Natural killer cell treated with Interleukin-12 subunit alpha and Interleukin-12 subunit beta and Interleukin-15 and Interleukin-18, amount 100 ng/mL, for 72 hours (primary cell): Measurements from ENCODE around the gene GAB2. TPM values are rescaled to one million over a fixed set of nuclear protein-coding genes. Genes with fewer than 3 reads are reported as not detected.
"Not testable (repeated sequence)": the region's sequence is repeated elsewhere in the genome, so short reads cannot be mapped to it uniquely, and the experiment has no call there.

Experiments
- ATAC-seq, 2 donors: fragments of 150-1000 bp; cut with Tn5 transposase in 1 of 2; sonication (Bioruptor Pico), chemical (Tn5 transposase) in 1 of 2; 2 replicates each; pipeline ENCODE4 v1.10.0; 2021
- DNase-seq: peaks from one replicate; pipeline ENCODE4 v3.0.0; 2022; ENCODE audit warnings: low spot score
- H3K27ac Mint-ChIP-seq, 2 donors: 1 replicate in 1 of 2; 2 replicates in 1 of 2; pipeline ENCODE4 v1.8.0; 2022; ENCODE audit warnings: mixed read lengths in 2 of 2, mild to moderate bottlenecking in 1 of 2, moderate library complexity in 1 of 2
- H3K27me3 Mint-ChIP-seq, 2 donors: 1 replicate in 1 of 2; 2 replicates in 1 of 2; pipeline ENCODE4 v1.8.0; 2022; ENCODE audit warnings: mixed read lengths in 2 of 2
- H3K36me3 Mint-ChIP-seq: one replicate; pipeline ENCODE4 v1.8.0; 2022; ENCODE audit warnings: mixed read lengths
- H3K4me1 Mint-ChIP-seq, 2 donors: 1 replicate in 1 of 2; 2 replicates in 1 of 2; pipeline ENCODE4 v1.8.0; 2022; ENCODE audit warnings: low read depth in 2 of 2, mixed read lengths in 2 of 2, mild to moderate bottlenecking in 1 of 2
- H3K4me3 Mint-ChIP-seq: one replicate; pipeline ENCODE4 v1.8.0; 2022; ENCODE audit warnings: mixed read lengths
- H3K9me3 Mint-ChIP-seq: 2 replicates; pipeline ENCODE4 v1.8.0; 2022; ENCODE audit warnings: mixed read lengths
- total RNA-seq, 2 donors: library from RNA; stranded (reverse); gene quantifications; one replicate each; pipeline ENCODE4 v1.2.3, GENCODE V29; 2022

The GAB2 gene
- total RNA-seq, 2 donors from 2014 or later, result 1.9 to 8.7 TPM

DNA sequence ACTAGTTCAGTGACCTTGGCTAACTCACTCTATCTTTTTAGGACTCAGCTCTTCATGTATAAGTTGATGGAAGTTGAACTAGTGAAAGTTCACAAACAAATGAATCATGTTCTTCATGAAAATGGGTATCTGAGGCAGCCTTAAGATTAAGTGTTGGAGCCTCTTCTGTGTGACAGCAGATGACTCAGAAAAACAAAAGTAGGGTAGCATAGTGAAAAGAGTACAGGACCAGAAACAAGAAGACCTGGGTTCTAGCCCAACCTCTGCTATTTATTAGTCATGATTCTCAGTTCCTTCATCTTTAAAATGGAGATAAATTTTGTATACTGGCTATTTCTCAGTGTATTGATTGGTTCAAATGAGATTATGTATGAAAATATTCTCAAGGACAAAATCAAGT, 168.7 kb downstream of the GAB2 start:
- H3K27ac Mint-ChIP-seq, result no peak overlapping the region
- no peak overlapping the region for H3K4me3 Mint-ChIP-seq
- peaks cover 0 to 2% of the 10 kb centered on the region in 2 donors for H3K27me3 Mint-ChIP-seq
- H3K4me1 Mint-ChIP-seq, result no peaks in the 10 kb centered on the region
- H3K9me3 Mint-ChIP-seq, result no peaks in the 10 kb centered on the region
- ATAC-seq, result no peak
- no peak for DNase-seq
- H3K36me3 Mint-ChIP-seq, result no peaks in the 10 kb centered on the region

DNA sequence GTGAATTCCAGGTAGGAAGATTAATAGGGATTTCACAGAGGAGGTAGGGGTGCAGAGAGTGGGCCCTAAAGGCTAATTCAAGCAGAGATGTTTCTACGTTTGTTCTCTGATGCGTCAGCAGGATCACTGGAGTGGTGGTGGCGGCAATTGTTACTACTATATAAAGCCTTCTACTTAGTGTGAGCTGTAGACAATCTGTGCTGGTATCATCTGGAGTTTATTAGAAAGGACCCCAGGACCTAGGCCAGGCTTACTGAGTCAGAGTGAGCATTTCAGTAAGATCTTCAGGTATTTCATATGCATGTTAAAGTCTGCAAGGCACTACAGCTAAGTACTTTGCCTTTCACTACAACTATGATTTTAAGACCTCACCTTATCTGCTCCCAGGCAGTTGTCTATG, 169.4 kb downstream of the GAB2 start:
- H3K36me3 Mint-ChIP-seq, result no peaks in the 10 kb centered on the region
- H3K27me3 Mint-ChIP-seq, result no peaks in the 10 kb centered on the region
- ATAC-seq, result no peak
- no peak overlapping the region for H3K4me3 Mint-ChIP-seq
- H3K4me1 Mint-ChIP-seq, result no peaks in the 10 kb centered on the region
- no peak overlapping the region for H3K27ac Mint-ChIP-seq
- no peak for DNase-seq
- no peaks in the 10 kb centered on the region for H3K9me3 Mint-ChIP-seq

DNA sequence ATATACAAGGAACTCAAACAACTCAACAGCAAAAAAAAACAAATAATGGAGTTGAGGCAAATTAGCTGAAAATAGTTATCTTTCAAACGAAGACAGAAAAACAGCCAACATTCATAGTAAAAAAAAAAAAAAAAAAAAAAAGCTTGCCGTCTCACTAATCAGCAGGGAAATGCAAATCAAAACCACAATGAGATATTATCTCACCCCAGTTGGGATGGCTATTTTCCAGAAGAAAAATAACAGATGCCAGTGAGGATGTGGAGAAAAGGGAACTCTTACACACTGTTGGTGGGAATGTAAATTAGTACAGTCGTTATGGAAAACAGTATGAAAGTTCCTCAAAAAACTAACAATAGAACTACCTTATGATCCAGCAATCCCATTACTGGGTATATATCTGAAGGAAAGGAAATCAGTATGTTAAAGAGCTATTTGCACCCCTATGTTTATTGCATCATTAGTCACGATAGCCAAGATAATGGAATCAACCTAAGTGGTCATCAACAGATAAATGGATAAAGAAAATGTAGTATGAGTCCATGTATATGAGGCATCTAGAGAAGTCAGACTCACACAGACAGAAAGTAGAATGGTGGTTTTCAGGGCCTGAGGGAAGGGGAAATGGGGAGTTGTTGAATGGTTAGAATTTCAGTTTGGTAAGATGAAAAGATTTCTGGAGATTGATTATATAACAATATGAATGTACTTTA, 172.9 kb downstream of the GAB2 start:
- Mint-ChIP-seq H3K9me3 (peaks cover 12% of the 10 kb centered on the region), H3K4me1 (no peaks in the 10 kb centered on the region), H3K4me3 (no peak overlapping the region), H3K27me3 (peaks cover 0 to 2% of the 10 kb centered on the region in 2 donors), H3K36me3 (peaks cover 15% of the 10 kb centered on the region), H3K27ac (no peak overlapping the region)
- DNase-seq, result no peak
- no peak for ATAC-seq

DNA sequence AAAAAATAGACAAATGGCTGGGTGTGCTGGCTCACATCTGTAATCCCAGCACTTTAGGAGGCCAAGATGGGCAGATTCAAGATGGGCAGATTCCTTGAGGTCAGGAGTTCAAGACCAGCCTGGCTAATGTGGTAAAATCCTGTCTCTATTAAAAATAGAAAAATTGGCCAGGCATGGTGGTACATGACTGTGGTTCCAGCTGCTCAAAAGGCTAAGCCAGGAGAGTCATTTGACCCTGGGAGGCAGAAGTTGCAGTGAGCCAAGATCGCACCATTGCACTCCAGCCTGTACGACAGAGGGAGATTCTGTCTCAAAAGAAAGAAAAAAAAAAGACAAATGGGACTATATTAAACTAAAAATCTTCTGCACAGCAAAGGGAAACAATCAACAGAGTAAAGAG, 173.5 kb downstream of the GAB2 start:
- Mint-ChIP-seq H3K27ac (no peak overlapping the region), H3K4me3 (no peak overlapping the region), H3K27me3 (peaks cover 0 to 2% of the 10 kb centered on the region in 2 donors), H3K36me3 (peaks cover 15% of the 10 kb centered on the region), H3K4me1 (no peaks in the 10 kb centered on the region), H3K9me3 (peaks cover 12% of the 10 kb centered on the region)
- DNase-seq (no peak), ATAC-seq (no peak)

DNA sequence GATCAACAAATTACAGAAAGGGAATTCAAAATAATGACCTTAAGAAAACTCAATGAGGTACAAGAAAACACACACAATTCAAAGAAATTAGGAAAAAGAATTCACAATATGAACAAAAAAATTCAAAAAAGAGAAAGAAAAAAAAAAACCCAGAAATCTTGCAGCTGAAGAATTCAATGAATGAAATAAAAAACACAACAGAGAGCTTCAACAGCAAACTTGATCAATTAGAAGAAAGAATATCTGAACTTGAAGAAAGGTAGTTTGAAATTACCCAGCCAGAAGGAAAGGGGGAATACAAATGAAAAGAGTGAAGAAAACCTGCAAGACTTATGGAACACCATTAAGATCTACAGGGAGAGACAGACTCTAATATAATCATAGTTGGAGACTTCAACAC, 176.1 kb downstream of the GAB2 start:
- no peak for ATAC-seq
- H3K36me3 Mint-ChIP-seq, result peaks cover 15% of the 10 kb centered on the region

DNA sequence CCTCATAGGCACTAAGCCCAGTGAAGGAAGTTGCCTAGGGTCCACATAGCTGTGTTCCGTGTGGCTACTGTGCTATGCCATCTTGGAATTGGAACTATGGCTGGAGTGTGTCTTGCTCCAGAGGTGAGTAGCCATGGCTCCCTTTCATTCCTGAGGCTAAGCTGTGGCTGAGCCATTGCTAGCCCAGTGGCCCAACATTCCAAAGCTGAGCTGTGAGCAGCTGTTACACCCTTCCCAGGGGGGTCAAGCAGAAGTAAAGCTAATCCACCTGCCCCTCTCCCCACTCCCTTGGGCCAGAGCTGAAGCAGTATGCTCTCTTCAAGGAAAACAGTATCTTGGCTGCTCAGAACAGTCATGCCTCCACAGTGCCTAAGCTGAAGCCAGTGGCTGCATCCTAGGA, 177.8 kb downstream of the GAB2 start:
- no peak for ATAC-seq
- H3K36me3 Mint-ChIP-seq, result peaks cover 15% of the 10 kb centered on the region
- no peaks in the 10 kb centered on the region for H3K4me1 Mint-ChIP-seq
- no peak for DNase-seq
- no peak overlapping the region for H3K4me3 Mint-ChIP-seq
- peaks cover 12% of the 10 kb centered on the region for H3K9me3 Mint-ChIP-seq
- H3K27me3 Mint-ChIP-seq, result peaks cover 7 to 15% of the 10 kb centered on the region in 2 donors
- no peak overlapping the region for H3K27ac Mint-ChIP-seq

More for the DNA sequence above, 176.1 kb downstream of the GAB2 start:
- Mint-ChIP-seq H3K4me3 (no peak overlapping the region), H3K27me3 (peaks cover 7 to 9% of the 10 kb centered on the region in 2 donors), H3K4me1 (no peaks in the 10 kb centered on the region), H3K9me3 (peaks cover 12% of the 10 kb centered on the region), H3K27ac (no peak overlapping the region)
- DNase-seq, result no peak

DNA sequence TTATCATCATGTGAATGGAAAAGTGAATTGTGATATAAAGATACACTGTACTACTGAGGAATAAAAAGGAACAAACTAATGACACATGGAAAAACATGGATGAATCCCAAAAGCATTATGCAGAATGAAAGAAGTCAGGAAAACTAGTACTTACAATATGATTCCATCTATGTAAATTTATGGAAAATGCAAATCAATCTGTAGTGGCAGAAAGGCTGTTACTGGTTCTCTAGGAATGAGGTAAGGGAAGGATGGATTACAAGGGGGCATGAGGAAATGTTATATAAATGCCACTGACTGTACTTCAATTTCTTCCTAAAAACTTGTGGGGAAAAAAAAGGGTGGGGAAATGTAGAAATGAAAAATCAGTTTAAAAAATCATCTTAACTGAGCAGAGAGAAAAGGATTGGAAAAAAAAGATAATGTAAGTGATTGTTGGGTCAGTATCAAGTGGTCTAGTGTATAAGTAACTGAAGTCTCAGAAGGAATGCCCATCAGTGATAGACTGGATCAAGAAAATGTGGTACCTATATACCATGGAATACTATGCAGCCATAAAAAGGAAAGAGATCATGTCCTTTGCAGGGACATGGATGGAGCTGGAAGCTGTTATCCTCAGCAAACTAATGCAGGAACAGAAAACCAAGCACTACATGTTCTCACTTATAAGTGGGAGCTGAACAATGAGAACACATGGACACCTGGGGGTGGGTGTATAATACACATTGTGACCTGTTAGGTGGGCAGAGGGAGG, 180.2 kb downstream of the GAB2 start:
- DNase-seq, result no peak
- Mint-ChIP-seq H3K27ac (no peak overlapping the region), H3K36me3 (peaks cover 12% of the 10 kb centered on the region), H3K4me1 (no peaks in the 10 kb centered on the region), H3K4me3 (no peak overlapping the region), H3K27me3 (peaks cover 6 to 15% of the 10 kb centered on the region in 2 donors), H3K9me3 (peaks cover 10% of the 10 kb centered on the region)
- no peak for ATAC-seq

DNA sequence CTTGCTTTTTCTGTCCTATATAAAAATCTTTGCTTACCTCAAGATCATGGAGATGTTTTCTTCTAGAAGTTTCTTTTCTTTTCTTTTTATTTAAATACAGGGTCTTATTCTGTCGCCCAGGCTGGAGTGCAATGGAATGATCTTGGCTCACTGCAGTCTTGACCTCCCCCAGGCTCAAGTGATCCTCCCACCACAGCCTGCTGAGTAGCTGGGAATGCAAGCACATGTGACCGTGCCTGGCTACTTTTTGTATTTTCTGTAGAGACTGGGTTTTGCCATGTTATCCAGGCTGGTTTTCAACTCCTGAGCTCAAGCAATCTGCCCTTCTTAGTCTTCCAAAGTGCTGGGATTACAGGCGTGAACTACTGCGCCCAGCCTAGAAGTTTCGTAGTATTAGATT, 183.6 kb downstream of the GAB2 start:
- ATAC-seq, result no peak
- no peak overlapping the region for H3K4me3 Mint-ChIP-seq
- no peak for DNase-seq
- H3K27me3 Mint-ChIP-seq, result peaks cover 4 to 15% of the 10 kb centered on the region in 2 donors
- no peaks in the 10 kb centered on the region for H3K9me3 Mint-ChIP-seq
- no peak overlapping the region for H3K27ac Mint-ChIP-seq
- H3K4me1 Mint-ChIP-seq, result no peaks in the 10 kb centered on the region
- no peaks in the 10 kb centered on the region for H3K36me3 Mint-ChIP-seq

DNA sequence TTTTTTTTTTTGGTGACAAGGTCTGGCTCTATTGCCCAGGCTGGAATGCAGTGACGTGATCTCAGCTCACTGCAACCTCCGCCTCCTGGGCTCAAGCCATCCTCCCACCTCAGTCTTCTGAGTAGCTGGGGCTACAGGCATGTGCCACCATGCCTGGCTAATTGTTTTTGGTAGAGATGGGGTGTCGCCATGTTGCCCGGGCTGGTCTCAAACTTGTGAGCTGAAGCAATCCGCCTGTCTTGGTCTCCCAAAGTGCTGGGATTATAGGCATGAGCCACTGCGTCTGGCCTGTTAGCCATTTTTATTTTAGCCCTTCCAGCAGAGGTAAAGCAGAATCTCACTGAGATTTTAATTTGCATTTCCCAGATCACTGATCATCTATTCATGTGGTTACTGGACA, 184.6 kb downstream of the GAB2 start:
- not testable (repeated sequence) for H3K36me3 Mint-ChIP-seq, H3K4me1 Mint-ChIP-seq, DNase-seq, H3K4me3 Mint-ChIP-seq, H3K27ac Mint-ChIP-seq, H3K9me3 Mint-ChIP-seq, ATAC-seq
- peaks cover 4 to 15% of the 10 kb centered on the region in 2 donors for H3K27me3 Mint-ChIP-seq

DNA sequence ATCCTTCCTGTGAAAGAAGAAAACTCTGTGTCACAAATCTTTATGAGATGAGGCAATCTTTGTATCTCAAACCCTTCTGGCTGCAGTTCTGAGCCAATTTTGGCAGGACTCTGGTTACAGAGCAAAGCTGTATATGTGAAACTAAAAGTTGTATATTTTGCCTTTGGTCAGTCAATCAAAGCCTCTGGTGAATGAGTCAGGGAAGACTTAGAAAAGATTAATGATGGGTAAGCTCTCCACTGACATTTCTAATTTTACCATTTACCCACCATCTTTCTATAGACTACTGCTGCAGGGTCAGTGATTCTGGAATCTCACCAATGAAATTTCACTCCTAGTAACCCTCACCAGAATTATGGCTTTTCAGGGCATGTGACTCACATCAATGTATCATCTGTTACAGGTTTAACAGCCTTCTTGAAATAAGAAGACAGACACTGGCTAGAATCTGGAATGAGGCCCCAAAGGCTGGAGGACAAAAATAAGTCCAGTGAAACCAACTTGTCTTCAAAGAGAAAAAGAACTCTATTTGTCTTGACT, 185.6 kb downstream of the GAB2 start:
- no peaks in the 10 kb centered on the region for H3K4me1 Mint-ChIP-seq
- no peak overlapping the region for H3K4me3 Mint-ChIP-seq

DNA sequence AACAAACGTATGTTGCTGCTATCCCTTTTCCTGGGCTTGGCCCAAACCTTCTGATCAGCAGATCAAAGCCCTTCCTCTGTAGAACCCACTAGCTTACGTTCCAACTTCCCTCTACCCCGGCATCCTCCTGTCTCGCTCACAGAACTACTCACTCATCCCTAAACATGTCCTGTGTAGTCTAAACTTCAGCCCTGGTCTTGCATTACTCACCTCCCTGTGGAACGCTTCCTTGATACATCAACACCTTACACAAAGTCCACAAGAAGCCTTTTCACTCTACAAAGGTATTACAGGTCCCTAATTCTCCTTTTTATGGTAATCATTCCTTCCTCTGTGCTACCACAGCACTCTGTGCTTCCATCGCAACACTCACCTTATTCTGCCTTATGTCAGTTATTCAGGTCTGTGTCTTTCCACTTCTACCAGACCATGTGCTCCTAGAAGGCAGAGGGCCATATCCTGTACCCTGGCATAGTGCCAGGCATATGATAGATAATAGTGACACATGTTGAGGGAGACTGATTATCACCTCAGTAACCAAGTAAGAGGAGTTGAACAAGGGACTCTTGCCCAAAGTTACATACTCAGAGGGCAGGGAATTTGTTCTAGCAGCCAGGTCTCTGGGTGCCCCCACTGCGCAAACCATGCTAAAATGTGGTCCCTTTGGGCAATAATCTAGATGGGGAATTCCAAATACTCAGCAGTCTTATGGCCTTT, 187.3 kb downstream of the GAB2 start:
- Mint-ChIP-seq H3K36me3 (no peaks in the 10 kb centered on the region), H3K9me3 (no peaks in the 10 kb centered on the region), H3K4me3 (no peak overlapping the region), H3K27ac (no peak overlapping the region), H3K27me3 (peaks cover 0 to 1% of the 10 kb centered on the region in 2 donors), H3K4me1 (no peaks in the 10 kb centered on the region)
- DNase-seq, result no peak
- no peak for ATAC-seq

More for the DNA sequence above, 185.6 kb downstream of the GAB2 start:
- no peak for DNase-seq
- peaks cover 0 to 6% of the 10 kb centered on the region in 2 donors for H3K27me3 Mint-ChIP-seq
- H3K9me3 Mint-ChIP-seq, result no peaks in the 10 kb centered on the region
- no peak for ATAC-seq
- H3K36me3 Mint-ChIP-seq, result no peaks in the 10 kb centered on the region
- H3K27ac Mint-ChIP-seq, result no peak overlapping the region

DNA sequence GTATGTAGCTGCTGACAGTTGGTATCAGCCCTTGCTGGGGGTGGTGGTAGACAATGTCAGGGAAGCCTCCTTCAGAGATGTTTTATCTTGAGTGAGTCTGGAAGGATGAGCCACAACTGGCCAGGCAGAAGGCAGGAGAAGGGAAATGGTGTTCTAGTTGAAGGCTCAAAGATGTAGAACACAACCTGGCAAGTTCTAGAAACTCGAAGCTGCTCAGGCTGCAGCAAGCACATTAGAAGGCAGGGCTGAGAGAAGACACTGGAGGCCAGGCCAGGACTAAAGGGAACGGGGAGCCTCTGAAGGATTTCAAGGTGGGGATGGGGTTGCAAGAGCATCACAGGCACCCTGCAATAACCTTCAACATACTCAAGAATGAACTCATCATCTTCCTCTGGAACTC, 188.5 kb downstream of the GAB2 start:
- no peak for ATAC-seq
- Mint-ChIP-seq H3K4me1 (no peaks in the 10 kb centered on the region), H3K27me3 (no peaks in the 10 kb centered on the region), H3K4me3 (no peak overlapping the region), H3K36me3 (no peaks in the 10 kb centered on the region), H3K27ac (no peak overlapping the region), H3K9me3 (no peaks in the 10 kb centered on the region)
- DNase-seq, result no peak

DNA sequence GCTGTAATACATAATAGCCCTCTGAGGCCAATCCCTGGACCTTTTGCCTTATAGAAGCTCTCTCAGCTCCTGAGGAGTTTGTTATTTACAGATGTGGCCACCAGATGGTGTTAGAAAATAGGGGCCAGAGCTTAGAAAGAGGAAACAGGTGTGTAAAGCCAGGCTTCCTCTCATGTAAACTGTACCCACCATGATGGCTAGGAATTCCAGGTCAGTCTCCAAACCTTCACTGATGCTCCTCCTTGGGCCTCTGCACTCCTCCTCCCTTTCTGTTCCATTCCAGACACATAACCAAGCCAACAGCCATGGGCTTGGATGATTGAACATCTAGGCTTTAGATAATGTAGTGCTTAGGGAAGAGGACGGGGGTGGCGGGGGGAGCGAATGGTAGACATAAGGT, 189.2 kb downstream of the GAB2 start:
- H3K27me3 Mint-ChIP-seq, result no peaks in the 10 kb centered on the region
- no peak for ATAC-seq
- H3K4me3 Mint-ChIP-seq, result no peak overlapping the region
- no peak for DNase-seq
- H3K36me3 Mint-ChIP-seq, result no peaks in the 10 kb centered on the region
- no peaks in the 10 kb centered on the region for H3K9me3 Mint-ChIP-seq
- no peak overlapping the region for H3K27ac Mint-ChIP-seq
- H3K4me1 Mint-ChIP-seq, result no peaks in the 10 kb centered on the region

DNA sequence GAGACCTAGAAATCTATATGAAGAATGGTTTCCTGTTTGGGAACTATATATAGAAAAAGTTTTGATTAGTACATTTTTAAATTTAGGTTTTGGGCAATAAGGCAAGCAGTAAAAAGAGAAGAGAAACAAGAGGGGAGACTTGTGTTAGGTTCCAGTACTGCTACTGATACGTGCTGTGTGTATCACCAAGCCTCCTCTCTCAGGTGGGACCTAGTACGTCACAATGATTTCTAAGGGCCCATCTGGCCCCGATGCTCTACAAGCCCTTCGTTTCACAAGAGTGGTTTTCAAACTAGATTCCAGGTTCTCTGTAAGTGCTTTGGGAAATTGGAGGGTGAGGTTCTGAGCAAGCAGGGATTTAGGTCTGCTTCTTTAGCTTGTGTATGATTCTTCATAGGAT, 189.7 kb downstream of the GAB2 start:
- no peaks in the 10 kb centered on the region for H3K4me1 Mint-ChIP-seq
- no peaks in the 10 kb centered on the region for H3K36me3 Mint-ChIP-seq
- no peak overlapping the region for H3K27ac Mint-ChIP-seq
- DNase-seq (no peak), ATAC-seq (no peak)
- no peak overlapping the region for H3K4me3 Mint-ChIP-seq
- no peaks in the 10 kb centered on the region for H3K9me3 Mint-ChIP-seq
- no peaks in the 10 kb centered on the region for H3K27me3 Mint-ChIP-seq
